Measurements from ENCODE around the gene PTGR2.
A peak's percentile ranks its signal among the peaks of the same experiment; 100 is the strongest.
"Not testable (repeated sequence)": the region's sequence is repeated elsewhere in the genome, so short reads cannot be mapped to it uniquely, and the experiment has no call there.

Gene PTGR2

DNA sequence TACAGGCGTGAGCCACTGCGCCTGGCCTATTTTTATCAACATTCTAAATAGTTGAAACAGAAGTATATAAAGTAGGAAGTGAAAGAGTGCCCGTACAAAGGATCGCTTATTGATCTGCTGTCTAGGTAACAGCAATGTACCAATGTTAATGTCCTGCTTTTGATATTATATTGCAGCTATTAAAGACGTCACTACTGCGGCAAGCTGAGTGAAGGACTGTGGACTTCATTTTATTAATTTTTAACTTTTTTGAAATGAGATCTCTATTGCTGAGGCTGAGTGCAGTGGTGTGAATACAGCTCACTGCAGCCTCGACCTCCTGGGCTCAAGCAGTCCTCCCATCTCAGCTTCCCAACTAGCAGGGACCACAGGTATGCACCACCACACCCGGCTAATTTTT lies 10.8 kb downstream of the PTGR2 start:
- H3K27me3 Mint-ChIP-seq: no peaks in the 10 kb centered on the region
- H3K36me3 Mint-ChIP-seq: peaks cover 4% of the 10 kb centered on the region
- no peaks in the 10 kb centered on the region for H3K4me1 Mint-ChIP-seq
- no peak overlapping the region for H3K4me3 Mint-ChIP-seq
- no peak overlapping the region for H3K27ac Mint-ChIP-seq
- no peaks in the 10 kb centered on the region for H3K9me3 Mint-ChIP-seq

GRCh38 chr14:73863209-73863608 lies 11.6 kb downstream of the PTGR2 start:
- Mint-ChIP-seq H3K4me1 (no peaks in the 10 kb centered on the region), H3K9me3 (no peaks in the 10 kb centered on the region), H3K4me3 (no peak overlapping the region), H3K36me3 (peaks cover 4% of the 10 kb centered on the region), H3K27me3 (no peaks in the 10 kb centered on the region), H3K27ac (no peak overlapping the region)

- H3K9me3 Mint-ChIP-seq: no peaks in the 10 kb centered on the region
- H3K4me3 Mint-ChIP-seq: no peak overlapping the region
- H3K36me3 Mint-ChIP-seq: peaks cover 4% of the 10 kb centered on the region
- H3K27me3 Mint-ChIP-seq: no peaks in the 10 kb centered on the region
- no peaks in the 10 kb centered on the region for H3K4me1 Mint-ChIP-seq
- H3K27ac Mint-ChIP-seq: no peak overlapping the region
Observed at GRCh38 chr14:73865534-73866113, 14.0 kb downstream of the PTGR2 start.

GRCh38 chr14:73869754-73870153 lies 18.1 kb downstream of the PTGR2 start:
- not testable (repeated sequence) for H3K9me3 Mint-ChIP-seq, H3K4me1 Mint-ChIP-seq, H3K27me3 Mint-ChIP-seq, H3K4me3 Mint-ChIP-seq, H3K36me3 Mint-ChIP-seq, H3K27ac Mint-ChIP-seq

DNA sequence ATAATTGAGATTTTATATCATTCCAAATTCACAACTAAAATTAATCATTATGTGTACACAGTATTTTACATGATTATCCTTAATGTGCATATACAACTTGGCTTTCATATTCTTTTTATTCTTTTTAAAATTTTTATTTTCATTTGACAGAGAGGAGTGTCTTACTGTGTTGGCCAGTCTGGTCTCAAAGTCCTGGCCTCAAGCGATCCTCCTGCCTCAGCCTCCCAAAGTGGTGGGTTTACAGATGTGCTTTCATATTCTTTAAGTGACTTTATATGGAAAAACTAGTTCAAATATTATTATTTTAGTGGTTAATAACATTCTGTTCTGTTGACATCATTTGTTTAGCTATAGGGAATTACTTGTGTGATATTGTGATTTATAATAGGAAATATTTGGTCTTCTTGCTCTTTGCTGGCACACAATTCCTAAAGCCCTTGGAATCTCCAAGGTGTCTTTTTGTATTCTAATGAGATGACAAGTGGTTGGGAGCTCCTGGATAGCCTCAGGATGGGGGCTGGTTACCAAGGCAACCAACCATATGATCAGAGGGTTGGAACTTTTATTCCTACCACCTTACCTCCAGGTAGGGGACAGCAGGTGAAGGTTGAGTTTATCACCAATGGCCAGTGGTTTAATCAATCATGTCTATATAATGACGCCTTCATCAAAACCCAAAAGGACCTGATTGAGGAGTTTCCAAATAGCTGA lies 19.0 kb downstream of the PTGR2 start:
- H3K36me3 Mint-ChIP-seq: peaks cover 2% of the 10 kb centered on the region
- H3K27me3 Mint-ChIP-seq: no peaks in the 10 kb centered on the region
- no peak overlapping the region for H3K27ac Mint-ChIP-seq
- H3K9me3 Mint-ChIP-seq: no peaks in the 10 kb centered on the region
- H3K4me1 Mint-ChIP-seq: no peaks in the 10 kb centered on the region
- no peak overlapping the region for H3K4me3 Mint-ChIP-seq

DNA sequence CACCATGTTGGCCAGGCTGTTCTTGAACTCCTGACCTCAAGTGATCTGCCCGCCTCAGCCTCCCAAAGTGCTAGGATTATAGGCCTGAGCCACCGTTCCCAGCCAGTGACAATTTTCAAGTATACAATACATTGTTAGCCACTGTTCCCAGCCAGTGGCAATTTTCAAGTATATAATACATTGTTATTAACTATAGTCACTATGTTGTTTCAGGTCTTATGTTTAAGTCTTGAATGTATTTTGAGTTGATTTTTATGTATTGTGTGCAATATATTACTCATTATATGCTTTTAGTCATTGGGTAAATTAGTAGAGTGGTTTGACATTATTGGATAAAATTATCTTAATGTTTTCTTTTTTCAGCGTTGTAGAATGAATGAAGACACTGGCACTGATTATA lies 22.0 kb downstream of the PTGR2 start:
- H3K4me1 Mint-ChIP-seq: no peaks in the 10 kb centered on the region
- peaks cover 2% of the 10 kb centered on the region for H3K36me3 Mint-ChIP-seq
- H3K4me3 Mint-ChIP-seq: no peak overlapping the region

GRCh38 chr14:73877790-73878189 lies 26.2 kb downstream of the PTGR2 start:
- peaks cover 3% of the 10 kb centered on the region for H3K36me3 Mint-ChIP-seq
- no peaks in the 10 kb centered on the region for H3K4me1 Mint-ChIP-seq
- H3K27ac Mint-ChIP-seq: no peak overlapping the region
- H3K9me3 Mint-ChIP-seq: no peaks in the 10 kb centered on the region
- H3K4me3 Mint-ChIP-seq: no peak overlapping the region
- no peaks in the 10 kb centered on the region for H3K27me3 Mint-ChIP-seq

More for the DNA sequence above, 22.0 kb downstream of the PTGR2 start:
- Mint-ChIP-seq H3K9me3 (no peaks in the 10 kb centered on the region), H3K27ac (no peak overlapping the region), H3K27me3 (no peaks in the 10 kb centered on the region)

- no peak overlapping the region for H3K27ac Mint-ChIP-seq
- H3K36me3 Mint-ChIP-seq: peaks cover 3% of the 10 kb centered on the region
- no peaks in the 10 kb centered on the region for H3K9me3 Mint-ChIP-seq
- H3K4me3 Mint-ChIP-seq: no peak overlapping the region
- no peaks in the 10 kb centered on the region for H3K27me3 Mint-ChIP-seq
- H3K4me1 Mint-ChIP-seq: no peaks in the 10 kb centered on the region
Observed at GRCh38 chr14:73878436-73878835, 26.8 kb downstream of the PTGR2 start.

DNA sequence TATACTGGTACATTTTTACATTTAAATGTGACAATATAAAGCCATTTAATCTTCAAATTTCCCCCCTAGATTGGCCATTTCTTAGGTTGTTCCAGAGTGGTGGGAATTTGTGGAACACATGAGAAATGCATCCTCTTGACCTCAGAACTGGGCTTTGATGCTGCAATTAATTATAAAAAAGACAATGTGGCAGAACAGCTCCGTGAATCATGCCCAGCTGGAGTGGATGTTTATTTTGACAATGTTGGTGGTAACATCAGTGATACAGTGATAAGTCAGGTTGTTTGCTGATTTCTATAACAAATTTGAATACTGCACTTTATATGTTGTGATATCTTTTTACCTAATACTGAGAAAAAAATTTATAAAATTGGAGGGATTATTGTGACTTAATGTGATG lies 27.4 kb downstream of the PTGR2 start:
- H3K4me1 Mint-ChIP-seq: no peaks in the 10 kb centered on the region
- H3K27me3 Mint-ChIP-seq: no peaks in the 10 kb centered on the region
- H3K27ac Mint-ChIP-seq: no peak overlapping the region
- no peaks in the 10 kb centered on the region for H3K9me3 Mint-ChIP-seq
- no peak overlapping the region for H3K4me3 Mint-ChIP-seq
- peaks cover 1% of the 10 kb centered on the region for H3K36me3 Mint-ChIP-seq

DNA sequence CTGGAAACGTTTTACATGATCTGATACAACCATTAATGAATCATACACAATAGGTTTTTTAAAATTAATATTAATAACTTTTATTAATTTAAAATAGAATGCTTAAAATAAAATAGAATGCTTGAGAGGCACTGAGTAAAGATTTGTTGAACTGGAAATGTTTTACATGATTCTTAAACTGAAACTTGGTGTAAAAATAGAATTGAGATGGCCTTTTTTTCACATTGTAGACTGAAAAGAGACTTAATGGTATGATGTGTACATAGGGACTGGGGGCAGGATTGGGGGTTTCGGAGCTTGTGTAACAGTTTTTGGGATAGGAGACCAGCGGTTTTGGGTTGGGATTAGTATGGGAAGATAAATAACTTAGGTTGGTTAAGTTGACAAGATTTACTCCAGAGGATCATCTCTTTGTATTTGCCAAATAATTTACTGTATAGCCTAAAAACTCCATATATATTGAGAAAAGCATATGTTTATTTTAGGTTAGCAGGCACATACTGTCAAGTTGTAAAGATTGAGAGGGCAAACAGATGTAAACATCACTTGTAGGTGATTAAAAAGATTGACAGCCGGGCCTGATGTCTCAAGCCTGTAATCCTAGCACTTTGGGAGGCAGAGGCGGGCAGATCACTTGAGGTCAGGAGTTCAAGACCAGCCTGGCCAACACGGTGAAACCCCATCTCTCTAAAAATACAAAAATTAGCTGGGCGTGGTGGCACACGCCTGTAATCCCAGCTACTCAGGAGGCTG lies 33.0 kb downstream of the PTGR2 start:
- no peak overlapping the region for H3K27ac Mint-ChIP-seq
- H3K4me1 Mint-ChIP-seq: peaks cover 45% of the 10 kb centered on the region
- no peaks in the 10 kb centered on the region for H3K27me3 Mint-ChIP-seq
- H3K36me3 Mint-ChIP-seq: peaks cover 4% of the 10 kb centered on the region
- no peaks in the 10 kb centered on the region for H3K9me3 Mint-ChIP-seq
- peak overlapping the region; percentile 89 for H3K4me3 Mint-ChIP-seq

- no peaks in the 10 kb centered on the region for H3K27me3 Mint-ChIP-seq
- H3K9me3 Mint-ChIP-seq: no peaks in the 10 kb centered on the region
- peaks cover 53% of the 10 kb centered on the region for H3K4me1 Mint-ChIP-seq
- peak within 1 kb of the TSS; percentile 89 for H3K4me3 Mint-ChIP-seq
- H3K27ac Mint-ChIP-seq: peak within 1 kb of the TSS; percentile 95
- H3K36me3 Mint-ChIP-seq: peaks cover 4% of the 10 kb centered on the region
Observed at GRCh38 chr14:73886449-73887317, 35.1 kb downstream of the PTGR2 start, which contains the start of gene ZNF410. TSS of gene ZNF410 (plus strand) at chr14:73886859. CDS start at chr14:73892176, 5,317 bp downstream.

- peaks cover 57% of the 10 kb centered on the region for H3K4me1 Mint-ChIP-seq
- peak overlapping the region; percentile 95 for H3K27ac Mint-ChIP-seq
- H3K36me3 Mint-ChIP-seq: peaks cover 7% of the 10 kb centered on the region
- no peaks in the 10 kb centered on the region for H3K9me3 Mint-ChIP-seq
- H3K4me3 Mint-ChIP-seq: peak overlapping the region; percentile 89
- H3K27me3 Mint-ChIP-seq: no peaks in the 10 kb centered on the region
Observed at GRCh38 chr14:73887318-73887616, 35.6 kb downstream of the PTGR2 start.

DNA sequence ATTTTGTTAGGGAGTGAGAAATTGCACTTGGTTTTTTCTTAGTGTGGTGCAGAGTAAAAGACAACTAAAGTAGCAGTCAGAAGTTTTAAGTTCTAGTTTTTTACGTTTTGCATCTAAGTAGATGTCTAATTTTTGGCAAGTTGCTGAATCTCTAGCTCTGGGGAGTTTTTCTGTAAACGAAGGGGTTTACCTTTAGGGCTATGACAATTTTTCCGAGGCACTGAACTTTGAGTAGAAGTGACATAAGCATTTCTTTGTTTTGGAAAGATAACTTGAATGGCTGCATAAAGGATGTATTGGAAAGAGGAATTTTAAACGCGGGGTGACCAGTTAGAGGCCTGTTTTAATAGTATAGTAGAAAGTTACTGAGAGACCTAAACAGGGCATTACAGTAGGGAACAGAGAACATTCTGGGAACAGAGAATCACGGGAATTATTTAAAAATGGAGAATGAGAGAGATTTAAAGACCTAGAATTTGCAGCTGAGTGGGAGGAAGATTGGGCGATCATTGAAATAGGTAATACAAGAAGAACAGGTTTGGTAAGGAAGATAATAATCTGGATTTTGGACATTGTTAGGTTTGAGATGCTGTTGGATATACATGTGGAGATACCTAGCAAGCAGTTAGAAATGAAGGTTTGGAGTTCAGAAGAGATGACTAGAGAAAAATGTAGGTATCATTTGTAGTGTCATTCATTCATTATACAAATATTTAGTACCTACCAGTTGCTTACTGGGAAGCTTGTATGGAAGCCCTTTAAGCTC lies 36.2 kb downstream of the PTGR2 start:
- Mint-ChIP-seq H3K27ac (peak overlapping the region; percentile 95), H3K4me3 (peak overlapping the region; percentile 89), H3K36me3 (peaks cover 7% of the 10 kb centered on the region), H3K9me3 (no peaks in the 10 kb centered on the region), H3K27me3 (no peaks in the 10 kb centered on the region), H3K4me1 (peaks cover 57% of the 10 kb centered on the region)

DNA sequence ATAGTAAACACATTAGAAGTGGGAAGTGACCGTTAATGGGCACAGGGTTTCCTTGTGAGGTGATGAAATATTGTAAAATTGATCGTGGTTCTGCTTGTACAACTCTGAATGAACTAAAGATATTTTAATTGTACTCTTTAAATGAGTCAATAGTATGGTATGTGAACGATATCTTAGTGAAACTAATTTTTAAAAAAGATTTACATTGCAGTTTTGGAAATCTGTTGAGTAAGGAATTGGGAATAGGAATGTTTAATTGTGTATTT lies 36.8 kb downstream of the PTGR2 start:
- H3K27ac Mint-ChIP-seq: peak overlapping the region; percentile 95
- peak overlapping the region; percentile 89 for H3K4me3 Mint-ChIP-seq
- H3K27me3 Mint-ChIP-seq: no peaks in the 10 kb centered on the region
- peaks cover 7% of the 10 kb centered on the region for H3K36me3 Mint-ChIP-seq
- H3K4me1 Mint-ChIP-seq: peaks cover 57% of the 10 kb centered on the region
- no peaks in the 10 kb centered on the region for H3K9me3 Mint-ChIP-seq

DNA sequence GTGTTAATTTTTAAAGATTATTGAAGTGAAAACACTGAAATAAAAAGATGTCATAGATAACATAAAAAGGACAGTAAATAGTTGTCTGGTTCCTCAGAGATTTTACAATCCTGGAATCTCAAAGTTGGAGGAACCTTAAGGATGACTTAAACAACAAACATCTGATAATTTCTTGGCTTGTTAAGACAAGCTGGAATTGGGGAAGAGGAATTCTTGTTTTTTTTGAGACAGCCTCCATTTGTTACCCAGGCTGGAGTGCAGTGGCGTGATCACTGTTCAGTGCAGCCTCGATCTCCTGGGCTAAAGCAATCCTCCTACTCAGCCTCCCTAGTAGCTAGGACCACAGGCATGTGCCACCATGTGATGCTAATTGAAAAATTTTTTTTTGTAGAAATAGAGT lies 37.3 kb downstream of the PTGR2 start:
- H3K9me3 Mint-ChIP-seq: no peaks in the 10 kb centered on the region
- peaks cover 57% of the 10 kb centered on the region for H3K4me1 Mint-ChIP-seq
- H3K36me3 Mint-ChIP-seq: peaks cover 11% of the 10 kb centered on the region
- H3K27ac Mint-ChIP-seq: peak overlapping the region; percentile 7
- no peaks in the 10 kb centered on the region for H3K27me3 Mint-ChIP-seq
- peak overlapping the region; percentile 89 for H3K4me3 Mint-ChIP-seq

All from activated naive CD4-positive, alpha-beta T cell treated with anti-CD3 and anti-CD28 coated beads, Interleukin-2, amount 50 U/mL, for 24 hours (primary cell).